GM12864 (cell line): ENCODE data around the gene ACOT6.
"Not testable (repeated sequence)": the region's sequence is repeated elsewhere in the genome, so short reads cannot be mapped to it uniquely, and the experiment has no call there.

Experiments
- DNase-seq: peaks from one replicate; pipeline ENCODE4 v3.0.0-alpha.2; 2011; ENCODE audit warnings: low read depth
- H3K4me3 ChIP-seq: 2 replicates; pipeline ENCODE4 v1.5.1; 2011; ENCODE audit warnings: mild to moderate bottlenecking, low read depth, low read length, control low read depth
- CTCF ChIP-seq: IDR thresholded peaks from 2 replicates; pipeline ENCODE4 v1.5.1; 2011; ENCODE audit warnings: low read depth, mild to moderate bottlenecking, moderate library complexity, low read length, control low read depth, inconsistent platforms; ENCODE audit errors: missing control alignments

Gene ACOT6

GRCh38 chr14:73576391-73576790 lies 35.9 kb upstream of the ACOT6 start:
- no peak for TF ChIP-seq CTCF
- DNase-seq: no peak
- no peak overlapping the region for H3K4me3 ChIP-seq

- not testable (repeated sequence) for H3K4me3 ChIP-seq, DNase-seq
These were observed 35.1 kb upstream of the ACOT6 start for GRCh38 chr14:73577214-73577613.

- not testable (repeated sequence) for DNase-seq, H3K4me3 ChIP-seq
These were observed 30.0 kb upstream of the ACOT6 start for GRCh38 chr14:73582102-73582979.

GRCh38 chr14:73588695-73589094 lies 23.6 kb upstream of the ACOT6 start:
- no peak for DNase-seq

GRCh38 chr14:73589116-73589515 lies 23.2 kb upstream of the ACOT6 start:
- DNase-seq: no peak
- no peak for TF ChIP-seq CTCF

More at GRCh38 chr14:73588695-73589094, 23.6 kb upstream of the ACOT6 start:
- H3K4me3 ChIP-seq: no peak overlapping the region
- no peak for TF ChIP-seq CTCF

GRCh38 chr14:73590673-73591004 lies 21.7 kb upstream of the ACOT6 start:
- H3K4me3 ChIP-seq, DNase-seq: not testable (repeated sequence)

More at GRCh38 chr14:73589116-73589515, 23.2 kb upstream of the ACOT6 start:
- H3K4me3 ChIP-seq: no peak overlapping the region

- peak within 1 kb of the TSS; percentile 74 for H3K4me3 ChIP-seq
- TF ChIP-seq CTCF: peak; percentile 31
- DNase-seq: no peak
These were observed 20.4 kb upstream of the ACOT6 start, which contains the start of gene ACOT4 for GRCh38 chr14:73591690-73592449. Gene ACOT4 (plus strand): TSS chr14:73591873. CDS start chr14:73591960, 87 bp downstream.

- DNase-seq: no peak
- TF ChIP-seq CTCF: no peak
- no peak overlapping the region for H3K4me3 ChIP-seq
These were observed 17.8 kb upstream of the ACOT6 start for GRCh38 chr14:73594491-73594890.
